Measurements from ENCODE around the gene ZMIZ1.

ZMIZ1 gene

DNA sequence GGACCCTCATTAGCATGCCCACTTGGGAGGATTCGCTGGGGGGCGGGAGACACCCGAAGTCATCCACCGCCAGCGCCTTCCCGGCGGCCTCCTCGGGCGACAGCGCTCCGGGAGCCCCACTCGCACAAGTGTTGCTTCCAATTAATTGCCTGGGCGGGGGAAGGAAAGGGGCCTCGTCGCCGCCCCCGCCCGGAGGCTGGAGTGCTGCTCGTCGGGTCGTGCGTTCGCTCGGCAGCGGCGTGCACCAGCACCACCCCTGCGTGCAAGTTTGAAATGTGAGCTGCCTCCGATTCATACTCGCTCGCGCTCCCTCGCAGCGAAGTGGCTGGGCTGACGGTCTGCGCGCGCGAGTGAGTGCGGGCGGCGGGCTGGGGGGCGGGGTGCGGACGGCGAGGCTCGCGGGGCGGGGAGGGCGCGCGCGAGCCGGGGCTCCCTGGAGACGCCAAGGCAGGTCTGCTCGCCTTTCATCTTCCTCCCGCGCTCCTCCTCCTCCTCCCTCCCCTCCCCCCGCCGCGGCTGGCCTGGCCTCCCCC is 173.9 kb downstream of the ZMIZ1 start (continued):
- TF ChIP-seq, protein P1, sequence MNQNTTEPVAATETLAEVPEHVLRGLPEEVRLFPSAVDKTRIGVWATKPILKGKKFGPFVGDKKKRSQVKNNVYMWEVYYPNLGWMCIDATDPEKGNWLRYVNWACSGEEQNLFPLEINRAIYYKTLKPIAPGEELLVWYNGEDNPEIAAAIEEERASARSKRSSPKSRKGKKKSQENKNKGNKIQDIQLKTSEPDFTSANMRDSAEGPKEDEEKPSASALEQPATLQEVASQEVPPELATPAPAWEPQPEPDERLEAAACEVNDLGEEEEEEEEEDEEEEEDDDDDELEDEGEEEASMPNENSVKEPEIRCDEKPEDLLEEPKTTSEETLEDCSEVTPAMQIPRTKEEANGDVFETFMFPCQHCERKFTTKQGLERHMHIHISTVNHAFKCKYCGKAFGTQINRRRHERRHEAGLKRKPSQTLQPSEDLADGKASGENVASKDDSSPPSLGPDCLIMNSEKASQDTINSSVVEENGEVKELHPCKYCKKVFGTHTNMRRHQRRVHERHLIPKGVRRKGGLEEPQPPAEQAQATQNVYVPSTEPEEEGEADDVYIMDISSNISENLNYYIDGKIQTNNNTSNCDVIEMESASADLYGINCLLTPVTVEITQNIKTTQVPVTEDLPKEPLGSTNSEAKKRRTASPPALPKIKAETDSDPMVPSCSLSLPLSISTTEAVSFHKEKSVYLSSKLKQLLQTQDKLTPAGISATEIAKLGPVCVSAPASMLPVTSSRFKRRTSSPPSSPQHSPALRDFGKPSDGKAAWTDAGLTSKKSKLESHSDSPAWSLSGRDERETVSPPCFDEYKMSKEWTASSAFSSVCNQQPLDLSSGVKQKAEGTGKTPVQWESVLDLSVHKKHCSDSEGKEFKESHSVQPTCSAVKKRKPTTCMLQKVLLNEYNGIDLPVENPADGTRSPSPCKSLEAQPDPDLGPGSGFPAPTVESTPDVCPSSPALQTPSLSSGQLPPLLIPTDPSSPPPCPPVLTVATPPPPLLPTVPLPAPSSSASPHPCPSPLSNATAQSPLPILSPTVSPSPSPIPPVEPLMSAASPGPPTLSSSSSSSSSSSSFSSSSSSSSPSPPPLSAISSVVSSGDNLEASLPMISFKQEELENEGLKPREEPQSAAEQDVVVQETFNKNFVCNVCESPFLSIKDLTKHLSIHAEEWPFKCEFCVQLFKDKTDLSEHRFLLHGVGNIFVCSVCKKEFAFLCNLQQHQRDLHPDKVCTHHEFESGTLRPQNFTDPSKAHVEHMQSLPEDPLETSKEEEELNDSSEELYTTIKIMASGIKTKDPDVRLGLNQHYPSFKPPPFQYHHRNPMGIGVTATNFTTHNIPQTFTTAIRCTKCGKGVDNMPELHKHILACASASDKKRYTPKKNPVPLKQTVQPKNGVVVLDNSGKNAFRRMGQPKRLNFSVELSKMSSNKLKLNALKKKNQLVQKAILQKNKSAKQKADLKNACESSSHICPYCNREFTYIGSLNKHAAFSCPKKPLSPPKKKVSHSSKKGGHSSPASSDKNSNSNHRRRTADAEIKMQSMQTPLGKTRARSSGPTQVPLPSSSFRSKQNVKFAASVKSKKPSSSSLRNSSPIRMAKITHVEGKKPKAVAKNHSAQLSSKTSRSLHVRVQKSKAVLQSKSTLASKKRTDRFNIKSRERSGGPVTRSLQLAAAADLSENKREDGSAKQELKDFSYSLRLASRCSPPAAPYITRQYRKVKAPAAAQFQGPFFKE (tag by site-specific recombination; IDR thresholded peaks at IDR 0.05; ENCODE audit: borderline replicate concordance) = no peak
- TF ChIP-seq, protein P2, sequence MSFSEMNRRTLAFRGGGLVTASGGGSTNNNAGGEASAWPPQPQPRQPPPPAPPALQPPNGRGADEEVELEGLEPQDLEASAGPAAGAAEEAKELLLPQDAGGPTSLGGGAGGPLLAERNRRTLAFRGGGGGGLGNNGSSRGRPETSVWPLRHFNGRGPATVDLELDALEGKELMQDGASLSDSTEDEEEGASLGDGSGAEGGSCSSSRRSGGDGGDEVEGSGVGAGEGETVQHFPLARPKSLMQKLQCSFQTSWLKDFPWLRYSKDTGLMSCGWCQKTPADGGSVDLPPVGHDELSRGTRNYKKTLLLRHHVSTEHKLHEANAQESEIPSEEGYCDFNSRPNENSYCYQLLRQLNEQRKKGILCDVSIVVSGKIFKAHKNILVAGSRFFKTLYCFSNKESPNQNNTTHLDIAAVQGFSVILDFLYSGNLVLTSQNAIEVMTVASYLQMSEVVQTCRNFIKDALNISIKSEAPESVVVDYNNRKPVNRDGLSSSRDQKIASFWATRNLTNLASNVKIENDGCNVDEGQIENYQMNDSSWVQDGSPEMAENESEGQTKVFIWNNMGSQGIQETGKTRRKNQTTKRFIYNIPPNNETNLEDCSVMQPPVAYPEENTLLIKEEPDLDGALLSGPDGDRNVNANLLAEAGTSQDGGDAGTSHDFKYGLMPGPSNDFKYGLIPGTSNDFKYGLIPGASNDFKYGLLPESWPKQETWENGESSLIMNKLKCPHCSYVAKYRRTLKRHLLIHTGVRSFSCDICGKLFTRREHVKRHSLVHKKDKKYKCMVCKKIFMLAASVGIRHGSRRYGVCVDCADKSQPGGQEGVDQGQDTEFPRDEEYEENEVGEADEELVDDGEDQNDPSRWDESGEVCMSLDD (tag by site-specific recombination; IDR thresholded peaks at IDR 0.05) = peak; percentile 61
- TF ChIP-seq ZNF549 (tag by site-specific recombination; IDR thresholded peaks at IDR 0.05) = no peak
- TF ChIP-seq ZNF335 (tag by site-specific recombination; conservative IDR thresholded peaks at IDR 0.05) = peak; percentile 90
- no peak for TF ChIP-seq ZFP37 (tag by site-specific recombination; IDR thresholded peaks at IDR 0.05)
- TF ChIP-seq RBAK (tag by site-specific recombination; IDR thresholded peaks at IDR 0.05) = no peak
- TF ChIP-seq ZNF146 (tag by site-specific recombination; IDR thresholded peaks at IDR 0.05) = no peak
- TF ChIP-seq ZNF701 (tag by site-specific recombination; IDR thresholded peaks at IDR 0.05) = no peak
- peak; percentile 23; the same call in 1 of the 2 replicates for TF ChIP-seq IKZF3 (tag by site-specific recombination; IDR thresholded peaks at IDR 0.05)
- no peak for TF ChIP-seq ZNF791 (tag by site-specific recombination; IDR thresholded peaks at IDR 0.05)
- no peak for TF ChIP-seq ZNF19 (tag by site-specific recombination; IDR thresholded peaks at IDR 0.05; ENCODE audit: low read depth)
- TF ChIP-seq, protein P3, sequence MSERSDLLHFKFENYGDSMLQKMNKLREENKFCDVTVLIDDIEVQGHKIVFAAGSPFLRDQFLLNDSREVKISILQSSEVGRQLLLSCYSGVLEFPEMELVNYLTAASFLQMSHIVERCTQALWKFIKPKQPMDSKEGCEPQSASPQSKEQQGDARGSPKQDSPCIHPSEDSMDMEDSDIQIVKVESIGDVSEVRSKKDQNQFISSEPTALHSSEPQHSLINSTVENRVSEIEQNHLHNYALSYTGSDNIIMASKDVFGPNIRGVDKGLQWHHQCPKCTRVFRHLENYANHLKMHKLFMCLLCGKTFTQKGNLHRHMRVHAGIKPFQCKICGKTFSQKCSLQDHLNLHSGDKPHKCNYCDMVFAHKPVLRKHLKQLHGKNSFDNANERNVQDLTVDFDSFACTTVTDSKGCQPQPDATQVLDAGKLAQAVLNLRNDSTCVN (tag by site-specific recombination; optimal IDR thresholded peaks at IDR 0.05) = peak; percentile 88
- peak; percentile 84 for TF ChIP-seq OSR2 (tag by site-specific recombination; IDR thresholded peaks at IDR 0.05)
- TF ChIP-seq ZNF121 (tag by site-specific recombination; IDR thresholded peaks at IDR 0.05) = no peak
- TF ChIP-seq ZNF248 (tag by site-specific recombination; IDR thresholded peaks at IDR 0.05) = no peak
- peak; percentile 76 for TF ChIP-seq KLF7 (tag by site-specific recombination; IDR thresholded peaks at IDR 0.05; ENCODE audit: borderline replicate concordance)
- peak; percentile 95 for TF ChIP-seq ZFHX2 (tag by site-specific recombination; conservative IDR thresholded peaks at IDR 0.05)
- TF ChIP-seq ZNF571 (tag by site-specific recombination; IDR thresholded peaks at IDR 0.05) = no peak
- TF ChIP-seq, protein P4, sequence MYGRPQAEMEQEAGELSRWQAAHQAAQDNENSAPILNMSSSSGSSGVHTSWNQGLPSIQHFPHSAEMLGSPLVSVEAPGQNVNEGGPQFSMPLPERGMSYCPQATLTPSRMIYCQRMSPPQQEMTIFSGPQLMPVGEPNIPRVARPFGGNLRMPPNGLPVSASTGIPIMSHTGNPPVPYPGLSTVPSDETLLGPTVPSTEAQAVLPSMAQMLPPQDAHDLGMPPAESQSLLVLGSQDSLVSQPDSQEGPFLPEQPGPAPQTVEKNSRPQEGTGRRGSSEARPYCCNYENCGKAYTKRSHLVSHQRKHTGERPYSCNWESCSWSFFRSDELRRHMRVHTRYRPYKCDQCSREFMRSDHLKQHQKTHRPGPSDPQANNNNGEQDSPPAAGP (tag by site-specific recombination; IDR thresholded peaks at IDR 0.05) = peak; percentile 95
- TF ChIP-seq ZNF24 (tag by site-specific recombination; IDR thresholded peaks at IDR 0.05) = peak; percentile 77
- TF ChIP-seq ZNF239 (tag by site-specific recombination; IDR thresholded peaks at IDR 0.05) = no peak
- TF ChIP-seq ZNF658 (tag by site-specific recombination; IDR thresholded peaks at IDR 0.05) = no peak
- TF ChIP-seq MYNN (tag by site-specific recombination; IDR thresholded peaks at IDR 0.05; ENCODE audit: borderline replicate concordance) = no peak
- no peak for TF ChIP-seq GLI4 (tag by site-specific recombination; IDR thresholded peaks at IDR 0.05)
- TF ChIP-seq, protein P5, sequence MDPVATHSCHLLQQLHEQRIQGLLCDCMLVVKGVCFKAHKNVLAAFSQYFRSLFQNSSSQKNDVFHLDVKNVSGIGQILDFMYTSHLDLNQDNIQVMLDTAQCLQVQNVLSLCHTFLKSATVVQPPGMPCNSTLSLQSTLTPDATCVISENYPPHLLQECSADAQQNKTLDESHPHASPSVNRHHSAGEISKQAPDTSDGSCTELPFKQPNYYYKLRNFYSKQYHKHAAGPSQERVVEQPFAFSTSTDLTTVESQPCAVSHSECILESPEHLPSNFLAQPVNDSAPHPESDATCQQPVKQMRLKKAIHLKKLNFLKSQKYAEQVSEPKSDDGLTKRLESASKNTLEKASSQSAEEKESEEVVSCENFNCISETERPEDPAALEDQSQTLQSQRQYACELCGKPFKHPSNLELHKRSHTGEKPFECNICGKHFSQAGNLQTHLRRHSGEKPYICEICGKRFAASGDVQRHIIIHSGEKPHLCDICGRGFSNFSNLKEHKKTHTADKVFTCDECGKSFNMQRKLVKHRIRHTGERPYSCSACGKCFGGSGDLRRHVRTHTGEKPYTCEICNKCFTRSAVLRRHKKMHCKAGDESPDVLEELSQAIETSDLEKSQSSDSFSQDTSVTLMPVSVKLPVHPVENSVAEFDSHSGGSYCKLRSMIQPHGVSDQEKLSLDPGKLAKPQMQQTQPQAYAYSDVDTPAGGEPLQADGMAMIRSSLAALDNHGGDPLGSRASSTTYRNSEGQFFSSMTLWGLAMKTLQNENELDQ (tag by site-specific recombination; IDR thresholded peaks at IDR 0.05; ENCODE audit: low read depth) = no peak
- no peak for TF ChIP-seq ZNF302 (tag by site-specific recombination; IDR thresholded peaks at IDR 0.05; ENCODE audit: low read depth)

All from HEK293 (cell line).